Measurements from ENCODE around the gene DNALI1. TPM values are rescaled to one million over a fixed set of nuclear protein-coding genes. Genes with fewer than 3 reads are reported as not detected.
"Not testable (repeated sequence)": the region's sequence is repeated elsewhere in the genome, so short reads cannot be mapped to it uniquely, and the experiment has no call there.

Gene DNALI1
- total RNA-seq, 4 donors from 2014 or later: 4.9 to 7.6 (median 6.5) TPM

DNA sequence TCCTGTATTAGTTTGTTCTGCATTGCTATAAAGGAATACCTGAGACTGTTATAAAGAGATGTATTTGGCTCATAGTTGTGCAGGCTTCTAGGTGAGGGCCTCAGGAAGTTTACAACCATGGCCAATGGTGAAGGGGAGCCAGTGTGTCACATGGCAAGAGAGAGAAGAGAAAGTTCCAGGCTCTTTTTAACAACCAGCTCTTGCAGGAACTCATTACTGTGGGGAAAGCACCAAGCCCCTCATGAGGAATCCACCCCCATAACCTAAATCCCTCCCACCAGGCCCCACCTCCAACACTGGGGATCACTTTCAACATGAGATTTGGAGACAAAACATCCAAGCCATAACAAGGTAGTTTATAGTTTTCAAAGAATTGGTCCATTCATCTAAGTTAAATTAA lies 37.1 kb upstream of the DNALI1 start:
- ATAC-seq (ENCODE audit: low FRiP score) (no peak), DNase-seq (ENCODE audit: low spot score) (no peak)
- TF ChIP-seq, protein P1, sequence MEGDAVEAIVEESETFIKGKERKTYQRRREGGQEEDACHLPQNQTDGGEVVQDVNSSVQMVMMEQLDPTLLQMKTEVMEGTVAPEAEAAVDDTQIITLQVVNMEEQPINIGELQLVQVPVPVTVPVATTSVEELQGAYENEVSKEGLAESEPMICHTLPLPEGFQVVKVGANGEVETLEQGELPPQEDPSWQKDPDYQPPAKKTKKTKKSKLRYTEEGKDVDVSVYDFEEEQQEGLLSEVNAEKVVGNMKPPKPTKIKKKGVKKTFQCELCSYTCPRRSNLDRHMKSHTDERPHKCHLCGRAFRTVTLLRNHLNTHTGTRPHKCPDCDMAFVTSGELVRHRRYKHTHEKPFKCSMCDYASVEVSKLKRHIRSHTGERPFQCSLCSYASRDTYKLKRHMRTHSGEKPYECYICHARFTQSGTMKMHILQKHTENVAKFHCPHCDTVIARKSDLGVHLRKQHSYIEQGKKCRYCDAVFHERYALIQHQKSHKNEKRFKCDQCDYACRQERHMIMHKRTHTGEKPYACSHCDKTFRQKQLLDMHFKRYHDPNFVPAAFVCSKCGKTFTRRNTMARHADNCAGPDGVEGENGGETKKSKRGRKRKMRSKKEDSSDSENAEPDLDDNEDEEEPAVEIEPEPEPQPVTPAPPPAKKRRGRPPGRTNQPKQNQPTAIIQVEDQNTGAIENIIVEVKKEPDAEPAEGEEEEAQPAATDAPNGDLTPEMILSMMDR (IDR thresholded peaks at IDR 0.05): no peak

DNA sequence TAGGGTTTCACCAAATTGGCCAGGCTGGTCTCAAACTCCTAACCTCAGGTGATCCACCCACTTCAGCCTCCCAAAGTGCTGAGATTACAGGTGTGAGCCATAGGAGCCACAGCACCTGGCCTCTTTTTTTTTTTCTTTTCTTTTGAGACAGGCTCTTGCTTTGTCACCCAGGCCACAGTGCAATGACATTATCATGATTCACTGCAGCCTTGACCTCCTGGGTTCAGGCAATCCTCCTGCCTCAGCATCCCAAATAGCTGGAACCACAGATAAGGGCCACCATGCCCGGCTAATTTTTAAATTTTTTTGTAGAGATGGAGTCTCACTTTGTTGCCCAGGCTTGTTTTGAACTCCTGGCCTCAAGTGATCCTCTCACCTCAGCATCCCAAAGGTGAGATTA lies 26.9 kb upstream of the DNALI1 start:
- ATAC-seq (ENCODE audit: low FRiP score); DNase-seq (ENCODE audit: low spot score): not testable (repeated sequence)

DNA sequence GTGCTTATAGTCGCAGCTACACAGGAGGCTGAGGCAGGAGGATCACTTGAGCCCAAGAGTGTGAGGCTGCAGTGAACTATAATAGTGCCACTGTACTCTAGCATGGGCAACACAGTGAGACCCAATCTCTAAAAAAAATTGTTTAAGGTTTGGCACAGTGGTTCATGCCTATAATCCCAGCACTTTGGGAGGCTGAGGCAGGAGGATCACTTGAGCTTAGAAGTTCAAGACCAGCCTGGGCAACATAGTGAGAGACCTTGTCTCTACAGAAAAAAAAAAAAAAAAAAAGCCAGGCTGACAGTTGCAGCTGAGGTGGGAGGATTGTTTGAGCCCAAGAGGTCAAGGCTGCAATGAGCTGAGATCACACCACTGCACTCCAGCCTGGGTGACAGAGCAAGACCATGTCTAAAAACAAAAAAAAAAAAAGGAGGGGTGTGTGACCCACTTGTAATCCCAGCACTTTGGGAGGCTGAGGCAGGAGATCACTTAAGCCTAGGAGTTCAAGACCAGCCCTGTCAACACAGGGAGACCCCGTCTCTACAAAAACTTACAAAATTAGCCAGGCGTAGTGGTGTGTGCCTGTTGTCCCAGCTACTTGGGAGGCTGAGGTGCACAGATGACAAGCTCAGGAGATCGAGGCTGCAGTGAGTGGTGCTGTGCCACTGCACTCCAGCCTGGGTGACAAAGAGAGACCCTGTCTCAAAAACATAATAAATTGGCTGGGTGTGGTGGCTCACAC lies 24.2 kb upstream of the DNALI1 start:
- not testable (repeated sequence) for ATAC-seq (ENCODE audit: low FRiP score); DNase-seq (ENCODE audit: low spot score)

DNA sequence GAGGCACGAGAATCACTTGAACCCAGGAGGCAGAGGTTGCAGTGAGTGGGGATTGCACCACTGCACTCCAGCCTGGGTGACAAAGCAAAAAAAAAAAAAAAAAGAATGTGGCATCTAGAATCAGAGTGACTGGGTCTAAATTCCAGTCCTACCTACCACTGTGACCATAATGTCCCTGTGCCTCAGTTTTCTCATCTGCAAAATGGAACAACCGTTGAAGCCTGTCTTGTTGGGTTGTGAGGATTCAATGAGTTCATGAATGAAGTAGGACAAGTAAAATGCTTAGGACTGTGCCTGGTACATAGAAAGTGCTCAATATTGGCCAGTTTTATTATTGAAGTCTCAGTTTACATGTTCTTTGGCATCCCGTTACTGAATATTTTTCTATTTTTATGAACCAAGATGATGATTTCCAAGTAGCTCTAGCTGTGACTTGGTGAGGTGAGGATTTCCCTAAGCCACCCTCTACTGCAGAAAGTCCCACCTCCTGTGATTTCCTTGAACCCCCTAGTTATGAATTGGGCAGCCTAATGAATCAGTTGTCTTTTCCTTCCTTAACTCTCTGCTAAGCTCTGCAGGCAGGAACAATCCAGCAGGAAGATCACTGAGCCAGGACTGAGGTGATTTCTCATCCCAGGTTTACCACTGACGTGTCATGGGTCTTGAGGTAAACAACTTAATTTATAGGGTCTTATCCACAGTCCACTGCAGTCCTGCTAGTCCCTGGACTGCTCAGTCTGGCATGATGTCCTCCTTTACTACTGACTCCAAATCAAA lies 23.2 kb upstream of the DNALI1 start:
- ATAC-seq (ENCODE audit: low FRiP score) (no peak), DNase-seq (ENCODE audit: low spot score) (no peak)
- TF ChIP-seq, protein P1 (IDR thresholded peaks at IDR 0.05): no peak

DNA sequence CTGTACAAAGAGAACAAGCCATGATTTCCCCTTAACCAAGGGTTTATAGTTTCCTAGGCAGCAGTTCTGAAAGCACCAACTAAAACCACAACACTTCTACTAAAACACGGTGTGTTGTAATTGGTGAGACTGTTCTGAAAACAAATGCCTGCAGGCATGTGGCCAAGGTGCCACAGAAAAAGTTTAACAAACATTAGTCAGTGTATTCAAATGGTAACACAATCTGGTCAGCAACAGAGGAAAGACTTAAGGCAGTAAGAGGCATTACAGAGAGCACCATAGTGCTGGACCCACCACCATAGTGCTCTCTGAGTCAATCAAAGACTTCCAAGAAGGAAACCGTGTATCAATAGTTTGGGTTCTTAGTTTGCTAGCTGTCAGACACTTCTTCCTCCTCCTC lies 19.4 kb upstream of the DNALI1 start:
- DNase-seq (ENCODE audit: low spot score) (no peak), ATAC-seq (ENCODE audit: low FRiP score) (no peak)
- TF ChIP-seq, protein P1 (IDR thresholded peaks at IDR 0.05): no peak

DNA sequence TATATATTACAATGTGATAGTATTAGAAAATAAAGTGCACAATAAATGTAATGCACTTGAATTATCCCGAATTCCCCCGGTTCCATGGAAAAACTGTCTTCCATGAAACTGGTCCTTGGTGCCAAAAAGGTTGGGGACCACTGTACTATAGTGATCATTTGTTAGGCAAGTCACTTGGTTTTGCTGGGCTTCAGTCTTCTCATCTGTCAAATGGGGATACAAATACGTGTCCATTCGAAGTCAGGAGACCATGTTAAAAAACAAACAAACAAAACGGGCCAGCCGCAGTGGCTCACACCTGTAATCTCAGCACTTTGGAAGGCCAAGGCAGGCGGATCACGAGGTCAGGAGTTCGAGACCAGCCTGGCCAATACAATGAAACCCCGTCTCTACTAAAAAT lies 17.6 kb upstream of the DNALI1 start:
- ATAC-seq (ENCODE audit: low FRiP score); DNase-seq (ENCODE audit: low spot score): not testable (repeated sequence)

DNA sequence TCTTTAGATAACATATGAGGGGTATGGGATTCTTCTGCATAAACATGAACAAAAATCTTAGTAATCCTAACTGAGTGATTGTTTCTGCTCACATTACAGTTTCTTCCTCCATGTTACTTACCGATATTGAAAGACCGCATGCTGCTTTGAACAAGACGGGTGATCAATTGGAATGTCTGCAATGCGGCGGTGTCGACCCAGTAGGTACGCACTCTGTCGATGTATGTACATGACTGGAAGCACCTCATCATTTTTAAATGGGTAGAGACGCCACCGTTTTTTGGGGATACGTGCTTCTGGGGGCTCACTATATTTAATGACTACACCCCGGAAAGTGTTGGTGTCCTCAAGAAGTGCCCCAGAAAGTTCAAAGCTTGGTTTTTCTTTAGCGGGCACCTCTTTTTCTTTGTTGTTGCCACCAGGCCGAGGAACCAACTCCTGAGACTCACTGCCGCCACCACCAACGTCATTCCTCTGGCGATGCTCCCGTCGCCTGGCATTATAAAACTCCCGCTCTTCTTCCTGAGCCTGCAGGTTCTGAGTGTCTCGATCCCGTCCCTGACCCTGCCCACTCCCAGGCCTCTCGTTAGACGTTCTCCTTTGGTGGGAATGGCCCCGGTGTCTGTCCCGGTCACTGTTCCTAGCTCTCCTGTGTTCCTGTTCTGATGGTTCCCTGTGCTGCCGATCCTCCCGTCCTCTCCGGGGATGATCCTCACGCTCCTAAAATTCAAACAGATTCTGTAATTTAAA lies 16.5 kb upstream of the DNALI1 start:
- DNase-seq (ENCODE audit: low spot score): no peak
- ATAC-seq (ENCODE audit: low FRiP score): no peak
- TF ChIP-seq, protein P1 (IDR thresholded peaks at IDR 0.05): no peak

DNA sequence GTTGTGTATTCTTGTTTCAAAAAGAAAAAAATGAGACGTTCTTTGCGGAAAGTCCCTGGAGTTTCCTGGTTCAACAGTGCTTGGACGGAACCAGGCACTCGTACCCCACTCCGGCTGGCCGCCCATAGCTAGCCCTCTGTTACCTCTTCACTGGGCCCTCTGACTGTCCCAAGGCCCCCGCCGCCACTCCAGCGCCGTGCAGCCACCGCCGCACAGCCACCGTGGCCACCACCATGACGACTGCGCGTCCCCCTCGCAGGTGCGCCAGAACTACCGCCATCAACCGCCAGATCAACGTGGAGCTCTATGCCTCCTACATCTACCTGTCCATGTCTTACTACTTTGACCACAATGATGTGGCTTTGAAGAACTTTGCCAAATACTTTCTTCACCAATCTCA lies 12.2 kb upstream of the DNALI1 start:
- TF ChIP-seq, protein P1 (IDR thresholded peaks at IDR 0.05): no peak
- DNase-seq (ENCODE audit: low spot score) (no peak), ATAC-seq (ENCODE audit: low FRiP score) (no peak)

Data from omental fat pad (tissue), 4 donors.